Esophagus muscularis mucosa (tissue), 3 donors: ENCODE results near the gene CASTOR2.

Experiments used
- POLR2A ChIP-seq: fragments of 450-650 bp; IDR thresholded peaks from one replicate; pipeline ENCODE4 v1.6.1; 2017; ENCODE audit warnings: antibody characterized with exemption, moderate library complexity, mild to moderate bottlenecking, low read depth
- TF ChIP-seq, protein P1 (sequence below), 3 experiments: fragments of 200-600 bp in 2 of 3; fragments of 450-650 bp in 1 of 3; sonication (generic) in 2 of 3; IDR thresholded peaks; one replicate each; pipeline ENCODE4 v1.5.1; 2017 to 2019; ENCODE audit warnings: antibody characterized with exemption in 3 of 3, mild to moderate bottlenecking in 2 of 3, moderate library complexity in 1 of 3

DNA sequence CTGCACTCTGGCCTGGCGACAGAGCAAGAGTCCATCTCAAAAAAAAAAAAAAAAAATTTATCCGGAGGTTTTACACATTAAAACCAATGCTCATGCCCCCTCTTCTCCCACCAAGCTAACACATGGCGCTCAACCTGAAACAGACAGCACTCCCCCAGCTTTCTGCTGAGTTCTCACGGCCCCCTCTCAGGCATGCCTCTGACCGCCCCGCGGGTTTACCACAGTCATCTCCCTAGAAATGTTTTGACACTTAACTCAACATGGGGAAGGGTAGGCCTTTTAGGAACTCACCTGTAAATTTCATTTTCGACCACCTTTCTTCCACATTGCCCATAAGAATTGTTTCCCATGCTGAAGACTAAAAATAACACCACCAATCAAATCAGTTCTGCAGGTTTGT is 99.8 kb downstream of the CASTOR2 start:
- TF ChIP-seq POLR2A: no peak
- TF ChIP-seq, protein P1, sequence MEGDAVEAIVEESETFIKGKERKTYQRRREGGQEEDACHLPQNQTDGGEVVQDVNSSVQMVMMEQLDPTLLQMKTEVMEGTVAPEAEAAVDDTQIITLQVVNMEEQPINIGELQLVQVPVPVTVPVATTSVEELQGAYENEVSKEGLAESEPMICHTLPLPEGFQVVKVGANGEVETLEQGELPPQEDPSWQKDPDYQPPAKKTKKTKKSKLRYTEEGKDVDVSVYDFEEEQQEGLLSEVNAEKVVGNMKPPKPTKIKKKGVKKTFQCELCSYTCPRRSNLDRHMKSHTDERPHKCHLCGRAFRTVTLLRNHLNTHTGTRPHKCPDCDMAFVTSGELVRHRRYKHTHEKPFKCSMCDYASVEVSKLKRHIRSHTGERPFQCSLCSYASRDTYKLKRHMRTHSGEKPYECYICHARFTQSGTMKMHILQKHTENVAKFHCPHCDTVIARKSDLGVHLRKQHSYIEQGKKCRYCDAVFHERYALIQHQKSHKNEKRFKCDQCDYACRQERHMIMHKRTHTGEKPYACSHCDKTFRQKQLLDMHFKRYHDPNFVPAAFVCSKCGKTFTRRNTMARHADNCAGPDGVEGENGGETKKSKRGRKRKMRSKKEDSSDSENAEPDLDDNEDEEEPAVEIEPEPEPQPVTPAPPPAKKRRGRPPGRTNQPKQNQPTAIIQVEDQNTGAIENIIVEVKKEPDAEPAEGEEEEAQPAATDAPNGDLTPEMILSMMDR (IDR thresholded peaks at IDR 0.05): no peak
